HEK293 (cell line): ENCODE results near the gene IFRD2.

Experiments
- GFI1B ChIP-seq: fragments of 450-650 bp; formaldehyde crosslinking; IDR thresholded peaks from 2 replicates; pipeline ENCODE4 v1.5.1; 2016; ENCODE audit warnings: missing biosample characterization, missing genetic modification characterization
- GLI4 ChIP-seq: fragments of 450-650 bp; formaldehyde crosslinking; IDR thresholded peaks from 2 replicates; pipeline ENCODE4 v1.5.1; 2016; ENCODE audit warnings: missing biosample characterization, missing genetic modification characterization
- GLIS1 ChIP-seq: fragments of 450-650 bp; formaldehyde crosslinking; IDR thresholded peaks from 2 replicates; pipeline ENCODE4 v1.5.1; 2016; ENCODE audit warnings: missing biosample characterization, missing genetic modification characterization
- GLIS2 ChIP-seq: fragments of 450-650 bp; formaldehyde crosslinking; IDR thresholded peaks from 2 replicates; pipeline ENCODE4 v1.5.1; 2016; ENCODE audit warnings: missing biosample characterization, missing genetic modification characterization
- HOXA7 ChIP-seq: sonication (generic); formaldehyde crosslinking; IDR thresholded peaks from 2 replicates; pipeline ENCODE4 v1.8.1; 2022; ENCODE audit warnings: missing genetic modification reagents, borderline replicate concordance
- KLF1 ChIP-seq: fragments of 450-650 bp; formaldehyde crosslinking; IDR thresholded peaks from 2 replicates; pipeline ENCODE4 v1.5.1; 2016; ENCODE audit warnings: missing biosample characterization, missing genetic modification characterization
- KLF7 ChIP-seq: fragments of 450-650 bp; formaldehyde crosslinking; IDR thresholded peaks from 2 replicates; pipeline ENCODE4 v1.5.1; 2016; ENCODE audit warnings: missing biosample characterization, missing genetic modification characterization, borderline replicate concordance
- KLF8 ChIP-seq: fragments of 450-650 bp; formaldehyde crosslinking; IDR thresholded peaks from 2 replicates; pipeline ENCODE4 v1.5.1; 2016; ENCODE audit warnings: missing biosample characterization, missing genetic modification characterization
- OVOL3 ChIP-seq: fragments of 450-650 bp; formaldehyde crosslinking; IDR thresholded peaks from 2 replicates; pipeline ENCODE4 v1.5.1; 2016; ENCODE audit warnings: missing biosample characterization, missing genetic modification characterization
- PATZ1 ChIP-seq: fragments of 450-650 bp; formaldehyde crosslinking; IDR thresholded peaks from 2 replicates; pipeline ENCODE4 v1.5.1; 2016; ENCODE audit warnings: missing biosample characterization, missing genetic modification characterization
- PRDM2 ChIP-seq: fragments of 450-650 bp; formaldehyde crosslinking; IDR thresholded peaks from 2 replicates; pipeline ENCODE4 v1.5.1; 2016; ENCODE audit warnings: missing biosample characterization, missing genetic modification characterization, borderline replicate concordance
- SETDB1 ChIP-seq: IDR thresholded peaks from one replicate; pipeline ENCODE4 v1.6.1; 2017; ENCODE audit warnings: mild to moderate bottlenecking, low read length, moderate library complexity, mixed read lengths; ENCODE audit not compliant: insufficient read length
- SP2 ChIP-seq: fragments of 450-650 bp; formaldehyde crosslinking; IDR thresholded peaks from 2 replicates; pipeline ENCODE4 v1.5.1; 2016; ENCODE audit warnings: missing biosample characterization, missing genetic modification characterization
- TRIM28 ChIP-seq: IDR thresholded peaks from 2 replicates; pipeline ENCODE4 v1.6.1; 2011; ENCODE audit warnings: low read length, control low read depth, borderline replicate concordance
- YY2 ChIP-seq: fragments of 450-650 bp; formaldehyde crosslinking; IDR thresholded peaks from 2 replicates; pipeline ENCODE4 v1.5.1; 2016; ENCODE audit warnings: missing biosample characterization, missing genetic modification characterization
- ZBTB21 ChIP-seq: fragments of 450-650 bp; formaldehyde crosslinking; IDR thresholded peaks from 2 replicates; pipeline ENCODE4 v1.5.1; 2017; ENCODE audit warnings: missing biosample characterization, missing genetic modification characterization
- ZBTB8A ChIP-seq: fragments of 450-650 bp; formaldehyde crosslinking; IDR thresholded peaks from 2 replicates; pipeline ENCODE4 v1.5.1; 2016; ENCODE audit warnings: missing biosample characterization, missing genetic modification characterization
- ZFHX2 ChIP-seq: fragments of 450-650 bp; formaldehyde crosslinking; conservative IDR thresholded peaks from 2 replicates; pipeline ENCODE4 v1.5.1; 2016; ENCODE audit warnings: missing biosample characterization, missing genetic modification characterization
- ZFP3 ChIP-seq: fragments of 450-650 bp; formaldehyde crosslinking; IDR thresholded peaks from 2 replicates; pipeline ENCODE4 v1.5.1; 2016; ENCODE audit warnings: low read depth, missing biosample characterization, missing genetic modification characterization
- ZFP69B ChIP-seq: fragments of 450-650 bp; formaldehyde crosslinking; IDR thresholded peaks from 2 replicates; pipeline ENCODE4 v1.5.1; 2016; ENCODE audit warnings: missing biosample characterization, missing genetic modification characterization
- ZNF133 ChIP-seq: fragments of 450-650 bp; formaldehyde crosslinking; IDR thresholded peaks from 2 replicates; pipeline ENCODE4 v1.5.1; 2016; ENCODE audit warnings: missing biosample characterization, missing genetic modification characterization
- ZNF23 ChIP-seq: fragments of 450-650 bp; formaldehyde crosslinking; IDR thresholded peaks from 2 replicates; pipeline ENCODE4 v1.5.1; 2016; ENCODE audit warnings: missing biosample characterization, missing genetic modification characterization, borderline replicate concordance
- ZNF239 ChIP-seq: fragments of 450-650 bp; formaldehyde crosslinking; IDR thresholded peaks from 2 replicates; pipeline ENCODE4 v1.5.1; 2016; ENCODE audit warnings: missing biosample characterization, missing genetic modification characterization
- ZNF394 ChIP-seq: fragments of 450-650 bp; formaldehyde crosslinking; IDR thresholded peaks from 2 replicates; pipeline ENCODE4 v1.5.1; 2016; ENCODE audit warnings: missing biosample characterization, missing genetic modification characterization, mild to moderate bottlenecking, moderate library complexity, borderline replicate concordance
- ZNF416 ChIP-seq: fragments of 450-650 bp; formaldehyde crosslinking; IDR thresholded peaks from 2 replicates; pipeline ENCODE4 v1.5.1; 2016; ENCODE audit warnings: missing biosample characterization, missing genetic modification characterization
- ZNF488 ChIP-seq: fragments of 450-650 bp; formaldehyde crosslinking; IDR thresholded peaks from 2 replicates; pipeline ENCODE4 v1.5.1; 2016; ENCODE audit warnings: missing biosample characterization, missing genetic modification characterization
- ZNF521 ChIP-seq: fragments of 450-650 bp; formaldehyde crosslinking; IDR thresholded peaks from 2 replicates; pipeline ENCODE4 v1.5.1; 2017; ENCODE audit warnings: missing biosample characterization, mild to moderate bottlenecking, missing genetic modification characterization
- ZNF530 ChIP-seq: fragments of 450-650 bp; formaldehyde crosslinking; IDR thresholded peaks from 2 replicates; pipeline ENCODE4 v1.5.1; 2016; ENCODE audit warnings: low read depth, missing biosample characterization, missing genetic modification characterization
- ZNF548 ChIP-seq: fragments of 450-650 bp; formaldehyde crosslinking; IDR thresholded peaks from 2 replicates; pipeline ENCODE4 v1.5.1; 2016; ENCODE audit warnings: missing biosample characterization, missing genetic modification characterization
- ZNF600 ChIP-seq: fragments of 450-650 bp; formaldehyde crosslinking; IDR thresholded peaks from 2 replicates; pipeline ENCODE4 v1.5.1; 2016; ENCODE audit warnings: missing biosample characterization, missing genetic modification characterization
- ZNF626 ChIP-seq: fragments of 450-650 bp; sonication (Bioruptor Pico); formaldehyde crosslinking; IDR thresholded peaks from 2 replicates; pipeline ENCODE4 v1.5.1; 2018; ENCODE audit warnings: missing biosample characterization, missing genetic modification characterization, inconsistent platforms
- ZNF629 ChIP-seq: fragments of 450-650 bp; formaldehyde crosslinking; IDR thresholded peaks from 2 replicates; pipeline ENCODE4 v1.5.1; 2017; ENCODE audit warnings: missing biosample characterization, missing genetic modification characterization
- ZNF654 ChIP-seq: fragments of 450-650 bp; formaldehyde crosslinking; IDR thresholded peaks from 2 replicates; pipeline ENCODE4 v1.5.1; 2016; ENCODE audit warnings: low read depth, missing biosample characterization, missing genetic modification characterization
- ZNF830 ChIP-seq: fragments of 450-650 bp; IDR thresholded peaks from 2 replicates; pipeline ENCODE4 v1.5.0; 2018; ENCODE audit warnings: missing biosample characterization, missing genetic modification characterization, low read depth, mild to moderate bottlenecking, moderate library complexity
- ZXDB ChIP-seq: fragments of 450-650 bp; formaldehyde crosslinking; IDR thresholded peaks from 2 replicates; pipeline ENCODE4 v1.5.1; 2016; ENCODE audit warnings: missing biosample characterization, missing genetic modification characterization

IFRD2 gene

GRCh38 chr3:50267280-50267913, 24.8 kb downstream of the IFRD2 start (continued):
- TF ChIP-seq ZNF488 (tag by site-specific recombination): no peak
- no peak for TF ChIP-seq ZNF626 (tag by site-specific recombination)
- TF ChIP-seq ZXDB (tag by site-specific recombination): no peak
- peak; percentile 88 for TF ChIP-seq GLIS1
- no peak for TF ChIP-seq ZNF23 (tag by site-specific recombination)
- TF ChIP-seq PRDM2 (tag by site-specific recombination): no peak
- no peak for TF ChIP-seq ZFP3 (tag by site-specific recombination)
- TF ChIP-seq ZNF830 (tag by site-specific recombination): no peak
- TF ChIP-seq ZNF530 (tag by site-specific recombination): no peak
- no peak for TF ChIP-seq ZNF239 (tag by site-specific recombination)
- TF ChIP-seq HOXA7 (CRISPR knock-in tag): no peak
- no peak for TF ChIP-seq ZNF394 (tag by site-specific recombination)
- TF ChIP-seq YY2 (tag by site-specific recombination): no peak
- no peak for TF ChIP-seq ZNF654 (tag by site-specific recombination)
- no peak for TF ChIP-seq ZNF600 (tag by site-specific recombination)
- no peak for TF ChIP-seq SETDB1
- TF ChIP-seq ZNF548 (tag by site-specific recombination): no peak
- TF ChIP-seq ZFHX2 (tag by site-specific recombination): peak; percentile 84
- no peak for TF ChIP-seq ZNF521 (tag by site-specific recombination)
- no peak for TF ChIP-seq ZNF133 (tag by site-specific recombination)
- no peak for TF ChIP-seq ZNF629
- no peak for TF ChIP-seq GFI1B (tag by site-specific recombination)
- no peak for TF ChIP-seq ZBTB21 (tag by site-specific recombination)
- TF ChIP-seq ZBTB8A (tag by site-specific recombination): peak; percentile 56
- TF ChIP-seq ZNF416 (tag by site-specific recombination): no peak
- peak; percentile 65 for TF ChIP-seq GLIS2 (tag by site-specific recombination)
- no peak for TF ChIP-seq OVOL3 (tag by site-specific recombination)
- no peak for TF ChIP-seq TRIM28
- no peak for TF ChIP-seq KLF8
- peak; percentile 87 for TF ChIP-seq KLF1
- peak; percentile 78 for TF ChIP-seq KLF7 (tag by site-specific recombination)
- no peak for TF ChIP-seq GLI4 (tag by site-specific recombination)
- TF ChIP-seq ZFP69B (tag by site-specific recombination): 0 out of 2 replicates have a peak, but pooled peaks have one; percentile 30
- peak; percentile 40; the same call in 1 of the 2 replicates for TF ChIP-seq PATZ1 (tag by site-specific recombination)
- TF ChIP-seq SP2: peak; percentile 63
